Activated CD8-positive, alpha-beta T cell treated with anti-CD3 and anti-CD28 coated beads for 36 hours (primary cell): ENCODE data around the gene RADIL. TPM values are rescaled to one million over a fixed set of nuclear protein-coding genes. Genes with fewer than 3 reads are reported as not detected.

Source experiments
- ATAC-seq: fragments of 200-7000 bp; cut with Tn5 transposase; one replicate; pipeline ENCODE4 v1.10.0; 2021; ENCODE audit warnings: mild to moderate bottlenecking, moderate library complexity
- CTCF ChIA-PET: fragments of 350-600 bp; sonication (Branson Sonifier 250); formaldehyde crosslinking; loops from one replicate; lab custom pipeline; 2021; ENCODE audit warnings: antibody characterized with exemption; lab: Charles Lee
- POLR2A ChIA-PET: fragments of 350-600 bp; sonication (Branson Sonifier 250); formaldehyde crosslinking; loops from one replicate; lab custom pipeline; 2021; ENCODE audit warnings: antibody characterized with exemption; lab: Charles Lee
- DNase-seq: peaks from one replicate; pipeline ENCODE4 v3.0.0-alpha.2; 2020
- H3K27ac Mint-ChIP-seq: one replicate; pipeline ENCODE4 v1.8.0; 2021; ENCODE audit warnings: mild to moderate bottlenecking, mixed read lengths
- H3K27me3 Mint-ChIP-seq: one replicate; pipeline ENCODE4 v1.8.0; 2021; ENCODE audit warnings: mixed read lengths
- H3K36me3 Mint-ChIP-seq: one replicate; pipeline ENCODE4 v1.8.0; 2021; ENCODE audit warnings: low read depth, mixed read lengths
- H3K4me1 Mint-ChIP-seq: one replicate; pipeline ENCODE4 v1.8.0; 2021; ENCODE audit warnings: low read depth, mixed read lengths
- H3K4me3 Mint-ChIP-seq: one replicate; pipeline ENCODE4 v1.8.0; 2021; ENCODE audit warnings: mild to moderate bottlenecking, moderate library complexity, mixed read lengths
- H3K9me3 Mint-ChIP-seq: one replicate; pipeline ENCODE4 v1.8.0; 2021; ENCODE audit warnings: mixed read lengths
- intact Hi-C: fragments of 100-400 bp; cut with micrococcal nuclease; formaldehyde crosslinking; loops from one replicate; pipeline ENCODE4 v1.10.0; 2022
- total RNA-seq, 2 experiments: library from RNA; stranded (reverse); gene quantifications; one replicate each; pipeline ENCODE4 v1.2.3, GENCODE V29; 2021
- TF ChIP-seq, protein P1 (sequence below): fragments of 200-600 bp; IDR thresholded peaks from one replicate; pipeline ENCODE4 v1.8.0; 2022; ENCODE audit warnings: antibody characterized with exemption, mild to moderate bottlenecking

Gene RADIL
- under 1 TPM; 0.65 to 0.77 TPM for total RNA-seq

DNA sequence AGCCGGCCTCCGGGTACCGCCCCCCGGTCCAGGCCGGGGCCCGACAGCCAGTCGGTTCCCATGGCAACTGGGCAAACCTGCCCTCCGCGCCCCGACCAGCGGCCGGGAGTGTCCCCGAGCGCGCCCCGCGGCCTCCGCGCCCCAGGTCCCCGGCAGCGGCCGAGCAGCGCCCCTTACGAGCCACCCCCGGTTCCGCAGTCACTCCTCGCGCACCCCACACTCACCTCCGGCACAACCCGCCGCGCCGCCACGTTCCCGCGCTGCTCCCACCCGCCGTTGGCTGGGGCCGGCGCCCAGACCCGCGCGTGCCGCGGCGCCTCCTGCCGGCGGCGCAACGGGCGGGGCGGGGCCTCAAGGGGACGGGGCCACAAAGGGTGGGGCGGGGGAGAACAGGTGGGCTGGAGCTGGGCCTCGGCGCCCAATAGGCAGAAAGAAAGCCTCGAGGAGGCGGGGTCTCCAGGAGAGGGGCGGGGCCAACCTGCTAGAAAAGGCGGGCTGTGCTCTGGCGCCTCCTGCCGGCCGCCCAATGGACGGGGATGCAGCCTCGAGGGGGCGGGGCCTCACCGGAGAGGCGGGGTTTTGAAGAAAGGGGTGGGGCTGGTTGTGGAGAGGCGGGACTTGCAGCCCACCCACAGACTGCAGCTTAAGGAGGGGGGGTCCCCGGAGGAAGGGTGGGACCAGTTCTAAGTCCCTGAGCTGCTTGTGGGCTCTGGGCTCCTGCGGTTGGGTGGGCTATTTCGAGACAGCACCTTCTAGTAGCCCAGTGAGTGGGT lies at the start of gene RADIL:
Gene RADIL (minus strand): TSS at position 345 of the 773 bp plus-strand sequence. CDS start 5,577 bp downstream, outside the sequence.
- H3K36me3 Mint-ChIP-seq, result no peaks in the 10 kb centered on the region
- ChIA-PET CTCF (interaction anchor here (0.6 to 3.7 kb wide), 31 partner anchors 12 to 202 kb away, joined by 3 to 43 read pairs (median 4); partner anchors contain the start of gene RBAK), POLR2A (interaction anchor here (0.6 to 1.6 kb wide), 3 partner anchors 87 to 358 kb away, joined by 4 to 5 read pairs (median 4); partner anchors contain the start of gene AP5Z1)
- no peak within 1 kb of the TSS for H3K27ac Mint-ChIP-seq
- H3K9me3 Mint-ChIP-seq, result no peaks in the 10 kb centered on the region
- TF ChIP-seq, protein P1, sequence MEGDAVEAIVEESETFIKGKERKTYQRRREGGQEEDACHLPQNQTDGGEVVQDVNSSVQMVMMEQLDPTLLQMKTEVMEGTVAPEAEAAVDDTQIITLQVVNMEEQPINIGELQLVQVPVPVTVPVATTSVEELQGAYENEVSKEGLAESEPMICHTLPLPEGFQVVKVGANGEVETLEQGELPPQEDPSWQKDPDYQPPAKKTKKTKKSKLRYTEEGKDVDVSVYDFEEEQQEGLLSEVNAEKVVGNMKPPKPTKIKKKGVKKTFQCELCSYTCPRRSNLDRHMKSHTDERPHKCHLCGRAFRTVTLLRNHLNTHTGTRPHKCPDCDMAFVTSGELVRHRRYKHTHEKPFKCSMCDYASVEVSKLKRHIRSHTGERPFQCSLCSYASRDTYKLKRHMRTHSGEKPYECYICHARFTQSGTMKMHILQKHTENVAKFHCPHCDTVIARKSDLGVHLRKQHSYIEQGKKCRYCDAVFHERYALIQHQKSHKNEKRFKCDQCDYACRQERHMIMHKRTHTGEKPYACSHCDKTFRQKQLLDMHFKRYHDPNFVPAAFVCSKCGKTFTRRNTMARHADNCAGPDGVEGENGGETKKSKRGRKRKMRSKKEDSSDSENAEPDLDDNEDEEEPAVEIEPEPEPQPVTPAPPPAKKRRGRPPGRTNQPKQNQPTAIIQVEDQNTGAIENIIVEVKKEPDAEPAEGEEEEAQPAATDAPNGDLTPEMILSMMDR, result peak; percentile 76
- peak; percentile 97 for DNase-seq
- peak; percentile 100 for ATAC-seq
- peaks cover 17% of the 10 kb centered on the region for H3K27me3 Mint-ChIP-seq
- peaks cover 7% of the 10 kb centered on the region for H3K4me1 Mint-ChIP-seq
- peak within 1 kb of the TSS; percentile 62 for H3K4me3 Mint-ChIP-seq
- intact Hi-C loops, result loop anchor here (10.0 kb wide), 2 partner anchors 89 to 269 kb away; no protein-coding TSS in a partner anchor

DNA sequence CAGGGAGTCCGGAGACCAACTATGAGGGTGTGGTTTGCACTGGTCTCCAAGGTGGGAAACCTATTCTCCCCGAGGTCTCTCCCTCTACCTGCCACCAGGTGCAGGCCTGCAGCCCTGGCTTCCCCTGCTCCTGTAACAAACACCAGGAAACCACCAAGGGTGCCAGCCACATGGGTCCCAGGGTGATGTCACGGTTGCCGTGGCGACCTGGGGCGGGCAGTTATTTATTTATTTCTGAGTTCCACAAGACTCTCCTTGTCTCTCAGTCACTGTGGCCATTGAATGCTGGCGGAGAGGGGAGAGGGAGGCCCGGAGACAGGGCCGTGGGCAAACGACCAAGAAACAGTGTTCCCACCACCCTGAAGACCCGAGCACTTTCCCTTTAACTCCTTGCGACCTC lies 48.4 kb upstream of the RADIL start:
- POLR2A ChIA-PET, result no interaction called here
- H3K27me3 Mint-ChIP-seq, result no peaks in the 10 kb centered on the region
- H3K9me3 Mint-ChIP-seq, result no peaks in the 10 kb centered on the region
- ATAC-seq (no peak), DNase-seq (peak; percentile 9)
- no peaks in the 10 kb centered on the region for H3K4me1 Mint-ChIP-seq
- no peak overlapping the region for H3K4me3 Mint-ChIP-seq
- no peak overlapping the region for H3K27ac Mint-ChIP-seq
- H3K36me3 Mint-ChIP-seq, result no peaks in the 10 kb centered on the region
- CTCF ChIA-PET, result interaction anchor here (1.0 kb wide), 1 partner anchor 48 kb away, joined by 4 read pairs; the partner anchor contains the start of gene RADIL
- TF ChIP-seq, protein P1, result no peak
- intact Hi-C loops, result no loop called here

DNA sequence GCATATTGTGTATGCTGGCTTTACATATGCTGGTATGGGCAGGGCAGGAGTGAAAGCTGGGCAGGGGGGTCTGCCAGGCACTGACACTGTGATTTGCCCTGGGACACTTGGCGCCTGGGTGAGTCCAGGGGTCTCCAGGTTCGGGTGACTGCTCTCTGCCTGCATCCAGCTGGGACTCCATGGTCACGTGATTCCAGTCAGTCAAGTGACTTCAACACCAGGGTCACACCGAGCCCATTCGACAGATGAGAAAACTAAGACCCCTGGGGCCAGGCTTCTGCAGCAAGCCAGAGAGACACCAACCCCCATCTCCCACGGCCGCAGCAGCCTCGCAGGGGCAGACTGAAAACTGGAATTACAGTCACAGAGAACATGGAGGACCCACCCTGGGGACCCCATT lies 45.5 kb upstream of the RADIL start:
- no peak for ATAC-seq
- TF ChIP-seq, protein P1, result no peak
- Mint-ChIP-seq H3K27me3 (no peaks in the 10 kb centered on the region), H3K9me3 (no peaks in the 10 kb centered on the region), H3K36me3 (no peaks in the 10 kb centered on the region), H3K4me1 (no peaks in the 10 kb centered on the region), H3K4me3 (no peak overlapping the region), H3K27ac (no peak overlapping the region)
- ChIA-PET POLR2A (no interaction called here), CTCF (no interaction called here)
- intact Hi-C loops, result no loop called here
- no peak for DNase-seq

GRCh38 chr7:4928445-4928844 lies 44.9 kb upstream of the RADIL start:
- no peaks in the 10 kb centered on the region for H3K36me3 Mint-ChIP-seq
- CTCF ChIA-PET, result no interaction called here
- no peaks in the 10 kb centered on the region for H3K27me3 Mint-ChIP-seq
- TF ChIP-seq, protein P1, result no peak
- H3K4me1 Mint-ChIP-seq, result no peaks in the 10 kb centered on the region
- intact Hi-C loops, result no loop called here
- ATAC-seq (no peak), DNase-seq (no peak)
- H3K4me3 Mint-ChIP-seq, result no peak overlapping the region
- POLR2A ChIA-PET, result no interaction called here
- no peak overlapping the region for H3K27ac Mint-ChIP-seq
- no peaks in the 10 kb centered on the region for H3K9me3 Mint-ChIP-seq
